SW 1271 (cell line): Measurements from ENCODE around the gene ALPL.
A peak's percentile ranks its signal among the peaks of the same experiment; 100 is the strongest.

ENCODE experiments used
- DNase-seq, 2 experiments: peaks; one replicate each; lab custom pipeline; 2025; lab: John Stamatoyannopoulos, UW

Gene ALPL

GRCh38 chr1:21530368-21531016 is 21.3 kb downstream of the ALPL start:
- DNase-seq = no peak

GRCh38 chr1:21531241-21531640 is 22.0 kb downstream of the ALPL start:
- DNase-seq = no peak

GRCh38 chr1:21532496-21532895 is 23.3 kb downstream of the ALPL start:
- DNase-seq = no peak

- DNase-seq = no peak
Measured at GRCh38 chr1:21532992-21533534, 23.8 kb downstream of the ALPL start.

- DNase-seq = no peak
Measured at GRCh38 chr1:21534146-21534545, 24.9 kb downstream of the ALPL start.

GRCh38 chr1:21534674-21535378 is 25.6 kb downstream of the ALPL start:
- DNase-seq = peak in 1 of 2 experiments; percentile 29

- no peak for DNase-seq
Measured at GRCh38 chr1:21536218-21536617, 27.0 kb downstream of the ALPL start.

GRCh38 chr1:21537511-21537931 is 28.3 kb downstream of the ALPL start:
- DNase-seq = no peak

GRCh38 chr1:21537932-21538630 is 28.9 kb downstream of the ALPL start:
- no peak for DNase-seq

- DNase-seq = peak in 1 of 2 experiments; percentile 3
Measured at GRCh38 chr1:21539933-21540332, 30.7 kb downstream of the ALPL start.

GRCh38 chr1:21541329-21541728 is 32.1 kb downstream of the ALPL start:
- no peak for DNase-seq

GRCh38 chr1:21541835-21542234 is 32.6 kb downstream of the ALPL start:
- DNase-seq = no peak

- DNase-seq = no peak
Measured at GRCh38 chr1:21543598-21543997, 34.4 kb downstream of the ALPL start.

GRCh38 chr1:21544095-21544494 is 34.9 kb downstream of the ALPL start:
- no peak for DNase-seq

- no peak for DNase-seq
Measured at GRCh38 chr1:21546122-21546825, 37.1 kb downstream of the ALPL start.

- no peak for DNase-seq
Measured at GRCh38 chr1:21547876-21548275, 38.7 kb downstream of the ALPL start.

GRCh38 chr1:21550097-21550496 is 40.9 kb downstream of the ALPL start:
- DNase-seq = no peak

GRCh38 chr1:21550866-21551475 is 41.7 kb downstream of the ALPL start:
- no peak for DNase-seq

GRCh38 chr1:21552715-21553114 is 43.5 kb downstream of the ALPL start:
- DNase-seq = no peak

GRCh38 chr1:21553116-21553926 is 44.1 kb downstream of the ALPL start:
- DNase-seq = no peak
